ENCODE results near the gene ACD.

GRCh38 chr16:67653789-67654402, 6.2 kb downstream of the ACD start:
- no peak for TF ChIP-seq CTCF (conservative IDR thresholded peaks at IDR 0.05)
- TF ChIP-seq EZH2 (IDR thresholded peaks at IDR 0.05; ENCODE audit: low read depth) = no peak

Data from PC-9 (cell line).